Measurements from ENCODE around the gene AMPD3.

DNA sequence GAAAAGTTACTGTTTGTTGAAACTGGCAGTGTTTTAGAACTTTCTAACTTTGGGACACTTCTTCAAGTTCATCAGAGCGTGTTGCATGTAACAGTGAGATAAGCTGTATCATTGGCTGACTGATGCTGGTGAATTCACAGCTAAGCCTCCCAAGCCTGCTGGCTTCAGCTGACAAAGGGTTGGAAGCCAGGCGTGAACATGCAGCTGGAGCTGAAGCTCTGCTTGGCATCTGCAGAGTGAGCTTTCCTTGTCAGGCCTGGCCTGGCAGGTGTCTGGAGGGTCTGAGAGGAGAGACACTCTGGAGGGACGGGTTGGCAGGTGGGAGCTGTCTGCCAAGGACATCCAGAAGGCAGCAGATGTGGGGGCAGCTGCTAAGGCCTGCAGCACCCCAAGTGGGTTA lies 1.5 kb downstream of the AMPD3 start:
- TF ChIP-seq, protein P1, sequence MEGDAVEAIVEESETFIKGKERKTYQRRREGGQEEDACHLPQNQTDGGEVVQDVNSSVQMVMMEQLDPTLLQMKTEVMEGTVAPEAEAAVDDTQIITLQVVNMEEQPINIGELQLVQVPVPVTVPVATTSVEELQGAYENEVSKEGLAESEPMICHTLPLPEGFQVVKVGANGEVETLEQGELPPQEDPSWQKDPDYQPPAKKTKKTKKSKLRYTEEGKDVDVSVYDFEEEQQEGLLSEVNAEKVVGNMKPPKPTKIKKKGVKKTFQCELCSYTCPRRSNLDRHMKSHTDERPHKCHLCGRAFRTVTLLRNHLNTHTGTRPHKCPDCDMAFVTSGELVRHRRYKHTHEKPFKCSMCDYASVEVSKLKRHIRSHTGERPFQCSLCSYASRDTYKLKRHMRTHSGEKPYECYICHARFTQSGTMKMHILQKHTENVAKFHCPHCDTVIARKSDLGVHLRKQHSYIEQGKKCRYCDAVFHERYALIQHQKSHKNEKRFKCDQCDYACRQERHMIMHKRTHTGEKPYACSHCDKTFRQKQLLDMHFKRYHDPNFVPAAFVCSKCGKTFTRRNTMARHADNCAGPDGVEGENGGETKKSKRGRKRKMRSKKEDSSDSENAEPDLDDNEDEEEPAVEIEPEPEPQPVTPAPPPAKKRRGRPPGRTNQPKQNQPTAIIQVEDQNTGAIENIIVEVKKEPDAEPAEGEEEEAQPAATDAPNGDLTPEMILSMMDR (conservative IDR thresholded peaks at IDR 0.05), result no peak
- TF ChIP-seq EZH2 (IDR thresholded peaks at IDR 0.05; ENCODE audit: low read depth), result no peak
